NCI-H460 (cell line): ENCODE data around the gene MDH1. TPM values are rescaled to one million over a fixed set of nuclear protein-coding genes. Genes with fewer than 3 reads are reported as not detected.
"Not testable (repeated sequence)": the region's sequence is repeated elsewhere in the genome, so short reads cannot be mapped to it uniquely, and the experiment has no call there.

Source experiments
- DNase-seq: peaks from one replicate; pipeline ENCODE4 v3.0.0-alpha.2; 2016; ENCODE audit warnings: low read depth; ENCODE audit errors: extremely low read depth
- total RNA-seq: library from RNA; depleted of rRNA; stranded (reverse); fragments of >200 nt; shearing (Covaris generic); gene quantifications from 2 replicates; pipeline ENCODE4 v1.2.3, GENCODE V29; 2014

Gene MDH1
- total RNA-seq, 1 experiment from 2014 or later = 206 TPM

GRCh38 chr2:63587814-63588384 is 864 bp upstream of the MDH1 start:
- no peak for DNase-seq

- DNase-seq = no peak
These were observed 590 bp downstream of the MDH1 start for GRCh38 chr2:63589148-63589958.

GRCh38 chr2:63590626-63591408 is 2.1 kb downstream of the MDH1 start:
- no peak for DNase-seq

GRCh38 chr2:63591566-63592175 is 2.9 kb downstream of the MDH1 start:
- no peak for DNase-seq

- DNase-seq = no peak
These were observed 5.9 kb downstream of the MDH1 start for GRCh38 chr2:63594660-63595059.

- DNase-seq = no peak
These were observed 7.7 kb downstream of the MDH1 start for GRCh38 chr2:63596401-63596883.

GRCh38 chr2:63598981-63599380 is 10.2 kb downstream of the MDH1 start:
- no peak for DNase-seq

GRCh38 chr2:63600881-63601460 is 12.2 kb downstream of the MDH1 start:
- no peak for DNase-seq

- no peak for DNase-seq
These were observed 15.9 kb downstream of the MDH1 start for GRCh38 chr2:63604666-63605065.

GRCh38 chr2:63608865-63609264 is 20.1 kb downstream of the MDH1 start:
- not testable (repeated sequence) for DNase-seq

- DNase-seq = no peak
These were observed 21.8 kb downstream of the MDH1 start for GRCh38 chr2:63610525-63610924.

- no peak for DNase-seq
These were observed 24.7 kb downstream of the MDH1 start for GRCh38 chr2:63613391-63613901.

- no peak for DNase-seq
These were observed 25.7 kb downstream of the MDH1 start for GRCh38 chr2:63614448-63614968.

GRCh38 chr2:63614983-63615945 is 26.5 kb downstream of the MDH1 start:
- DNase-seq = no peak

- DNase-seq = no peak
These were observed 28.6 kb downstream of the MDH1 start for GRCh38 chr2:63617366-63617765.

GRCh38 chr2:63619328-63619727 is 30.6 kb downstream of the MDH1 start:
- DNase-seq = no peak

- DNase-seq = no peak
These were observed 34.0 kb downstream of the MDH1 start for GRCh38 chr2:63622751-63623150.

GRCh38 chr2:63623763-63624162 is 35.0 kb downstream of the MDH1 start:
- DNase-seq = not testable (repeated sequence)

GRCh38 chr2:63627866-63628265 is 39.1 kb downstream of the MDH1 start:
- no peak for DNase-seq
